Left lobe of liver (tissue), 2 donors: ENCODE results near the gene MLANA. TPM values are rescaled to one million over a fixed set of nuclear protein-coding genes. Genes with fewer than 3 reads are reported as not detected.
A peak's percentile ranks its signal among the peaks of the same experiment; 100 is the strongest.

ENCODE experiments used
- ATAC-seq: fragments of 200-7000 bp; cut with Tn5 transposase; one replicate; pipeline ENCODE4 v1.9.1; 2020; ENCODE audit warnings: mild to moderate bottlenecking, moderate library complexity
- DNase-seq: peaks from one replicate; pipeline ENCODE4 v3.0.0-alpha.2; 2020; ENCODE audit warnings: low spot score
- total RNA-seq: library from RNA; stranded (reverse); gene quantifications from one replicate; pipeline ENCODE4 v1.2.1, GENCODE V29; 2021
- donor health status: DM: no; HTN: no; CAD: no; lungs with moderate emphysema.
- donor health status: DM: no; HTN: yes; CAD: no.

MLANA gene
- total RNA-seq, 1 donor from 2014 or later = not detected

- DNase-seq (no peak), ATAC-seq (peak; percentile 60)
Observed at GRCh38 chr9:5953743-5954707, 63.3 kb downstream of the MLANA start.

DNA sequence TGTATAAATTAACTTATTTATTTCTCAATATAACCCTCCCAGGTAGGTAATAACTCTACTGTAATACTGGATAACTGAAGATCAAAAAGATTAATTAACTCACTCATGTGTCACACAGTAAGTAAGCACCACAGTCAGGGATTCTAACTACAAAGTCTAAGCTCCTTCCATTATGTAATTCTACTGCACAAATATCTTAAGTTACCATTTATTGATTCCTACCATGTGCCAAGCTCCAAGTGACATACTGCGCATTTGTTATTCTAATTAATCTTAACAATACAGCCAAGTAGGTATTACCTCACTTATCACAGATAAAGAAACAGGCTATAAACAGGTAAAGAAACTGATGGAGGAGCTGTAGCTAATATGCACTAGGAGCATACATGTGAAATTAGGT lies 66.5 kb downstream of the MLANA start:
- ATAC-seq (no peak), DNase-seq (no peak)

GRCh38 chr9:5958273-5958672 lies 67.6 kb downstream of the MLANA start:
- DNase-seq (no peak), ATAC-seq (no peak)

Other genes starting within 250 kb of the MLANA start
- gene ERMP1, start 57.8 kb upstream of the MLANA start, total RNA-seq = 11.8 TPM
- gene RANBP6, start 124.7 kb downstream of the MLANA start, total RNA-seq = 8.0 TPM